T-helper 17 cell (primary cell): Measurements from ENCODE around the gene CEBPA. TPM values are rescaled to one million over a fixed set of nuclear protein-coding genes. Genes with fewer than 3 reads are reported as not detected.

Experiments used
- ATAC-seq: fragments of 150-1000 bp; cut with Tn5 transposase; 2 replicates; pipeline ENCODE4 v1.10.0; 2021; ENCODE audit warnings: mild to moderate bottlenecking, moderate library complexity
- DNase-seq, 3 donors: peaks; one replicate each; pipeline versions ENCODE4 v3.0.0 to v3.0.0-alpha.2; 2020 to 2021
- H3K9me3 ChIP-seq: one replicate; pipeline ENCODE4 v1.7.0; 2013; ENCODE audit warnings: low read length, mild to moderate bottlenecking; ENCODE audit not compliant: control insufficient read depth, poor library complexity, severe bottlenecking
- H3K27ac Mint-ChIP-seq: one replicate; pipeline ENCODE4 v1.8.0; 2022; ENCODE audit warnings: mild to moderate bottlenecking, moderate library complexity, mixed read lengths
- H3K27me3 Mint-ChIP-seq: one replicate; pipeline ENCODE4 v1.8.0; 2022; ENCODE audit warnings: mixed read lengths
- H3K36me3 Mint-ChIP-seq: one replicate; pipeline ENCODE4 v1.8.0; 2022; ENCODE audit warnings: low read depth, mixed read lengths
- H3K4me1 Mint-ChIP-seq: one replicate; pipeline ENCODE4 v1.8.0; 2022; ENCODE audit warnings: mild to moderate bottlenecking, mixed read lengths
- H3K4me3 Mint-ChIP-seq: one replicate; pipeline ENCODE4 v1.8.0; 2022; ENCODE audit warnings: mild to moderate bottlenecking, moderate library complexity, mixed read lengths
- total RNA-seq, 4 donors: library from RNA in 2 of 4; stranded (reverse) in 2 of 4; gene quantifications; one replicate each; pipeline ENCODE4 v1.2.3 and lab custom pipeline; 2022 to 2026

CEBPA gene
- total RNA-seq (1 to 10 TPM; 2.2 to 2.4 TPM), total RNA-seq (lab: John Stamatoyannopoulos, UW) (3.1 to 7.1 reads per million in 2 donors)

DNA sequence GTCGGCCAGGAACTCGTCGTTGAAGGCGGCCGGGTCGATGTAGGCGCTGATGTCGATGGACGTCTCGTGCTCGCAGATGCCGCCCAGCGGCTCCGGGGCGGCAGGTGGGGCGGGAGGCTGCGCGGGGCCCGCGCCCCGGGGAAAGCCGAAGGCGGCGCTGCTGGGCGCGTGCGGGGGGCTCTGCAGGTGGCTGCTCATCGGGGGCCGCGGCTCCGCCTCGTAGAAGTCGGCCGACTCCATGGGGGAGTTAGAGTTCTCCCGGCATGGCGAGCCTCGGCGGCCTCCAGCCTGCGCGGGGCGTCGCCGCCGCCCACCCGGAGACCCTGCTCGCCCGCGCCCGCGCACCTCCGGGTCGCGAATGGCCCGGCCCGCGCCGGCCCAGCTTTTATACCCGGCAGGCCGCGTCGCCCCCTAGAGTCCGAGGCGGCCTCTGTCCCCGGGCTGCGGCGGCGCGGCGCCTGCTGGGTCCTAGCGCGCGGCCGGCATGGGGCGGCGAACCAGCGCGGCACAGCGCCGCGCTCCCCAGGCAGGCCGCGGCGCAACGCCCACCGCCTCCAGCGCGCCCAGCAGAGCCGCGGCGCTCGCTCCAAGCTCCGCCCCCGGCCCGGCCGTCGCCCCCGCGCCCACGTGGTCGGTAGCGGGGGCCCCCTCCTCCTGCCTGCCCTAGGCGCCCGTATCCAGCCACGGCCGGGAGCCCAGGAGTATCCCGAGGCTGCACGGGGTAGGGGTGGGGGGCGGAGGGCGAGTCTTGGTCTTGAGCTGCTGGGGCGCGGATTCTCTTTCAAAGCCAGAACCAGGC lies at the start of gene CEBPA:
Gene CEBPA (minus strand): TSS at position 360 of the 799 bp plus-strand sequence. CDS start 120 bp downstream, at position 240.
- ATAC-seq: peak; percentile 90
- no peaks in the 10 kb centered on the region for H3K9me3 ChIP-seq
- peak within 1 kb of the TSS; percentile 86 for H3K4me3 Mint-ChIP-seq
- peaks cover 24% of the 10 kb centered on the region for H3K27me3 Mint-ChIP-seq
- DNase-seq: peak; percentile 45 to 54 (median 45)
- H3K36me3 Mint-ChIP-seq: no peaks in the 10 kb centered on the region
- no peaks in the 10 kb centered on the region for H3K4me1 Mint-ChIP-seq
- no peak within 1 kb of the TSS for H3K27ac Mint-ChIP-seq

DNA sequence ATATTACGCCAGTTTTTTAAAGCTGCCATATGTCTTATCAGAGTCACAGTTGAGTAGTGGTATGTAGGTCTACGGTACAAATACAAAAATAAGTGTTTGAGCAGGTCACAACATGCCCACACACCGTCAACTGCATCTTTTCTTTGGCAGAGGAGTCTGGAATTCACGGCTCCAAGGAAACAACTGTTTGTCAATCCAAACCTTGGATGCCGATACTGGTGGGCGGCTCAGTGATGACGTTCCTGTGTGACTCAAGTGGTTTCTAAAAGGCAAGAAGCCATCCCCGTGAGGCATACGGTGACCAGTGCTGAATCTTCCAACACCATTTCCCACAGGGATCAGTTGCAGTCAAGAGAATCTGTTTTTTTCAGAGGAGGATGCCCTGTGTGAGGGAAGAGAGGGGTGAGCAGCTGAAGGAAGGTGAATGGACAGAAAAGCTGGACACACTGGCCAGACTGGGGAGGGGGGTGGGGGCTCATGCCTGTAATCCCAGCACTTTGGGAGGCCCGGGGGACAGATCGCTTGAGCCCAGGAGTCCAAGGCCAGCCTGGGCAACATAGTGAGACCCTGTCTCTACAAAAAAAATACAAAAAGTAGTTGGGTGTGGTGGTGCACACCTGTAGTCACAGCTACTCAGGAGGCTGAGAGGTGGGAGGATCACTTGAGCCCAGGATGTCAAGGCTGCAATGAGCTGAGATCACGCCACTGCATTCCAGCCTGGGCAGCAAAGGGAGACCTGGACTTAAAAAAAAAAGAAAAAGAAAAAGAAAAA lies 48.4 kb upstream of the CEBPA start:
- no peaks in the 10 kb centered on the region for H3K9me3 ChIP-seq

DNA sequence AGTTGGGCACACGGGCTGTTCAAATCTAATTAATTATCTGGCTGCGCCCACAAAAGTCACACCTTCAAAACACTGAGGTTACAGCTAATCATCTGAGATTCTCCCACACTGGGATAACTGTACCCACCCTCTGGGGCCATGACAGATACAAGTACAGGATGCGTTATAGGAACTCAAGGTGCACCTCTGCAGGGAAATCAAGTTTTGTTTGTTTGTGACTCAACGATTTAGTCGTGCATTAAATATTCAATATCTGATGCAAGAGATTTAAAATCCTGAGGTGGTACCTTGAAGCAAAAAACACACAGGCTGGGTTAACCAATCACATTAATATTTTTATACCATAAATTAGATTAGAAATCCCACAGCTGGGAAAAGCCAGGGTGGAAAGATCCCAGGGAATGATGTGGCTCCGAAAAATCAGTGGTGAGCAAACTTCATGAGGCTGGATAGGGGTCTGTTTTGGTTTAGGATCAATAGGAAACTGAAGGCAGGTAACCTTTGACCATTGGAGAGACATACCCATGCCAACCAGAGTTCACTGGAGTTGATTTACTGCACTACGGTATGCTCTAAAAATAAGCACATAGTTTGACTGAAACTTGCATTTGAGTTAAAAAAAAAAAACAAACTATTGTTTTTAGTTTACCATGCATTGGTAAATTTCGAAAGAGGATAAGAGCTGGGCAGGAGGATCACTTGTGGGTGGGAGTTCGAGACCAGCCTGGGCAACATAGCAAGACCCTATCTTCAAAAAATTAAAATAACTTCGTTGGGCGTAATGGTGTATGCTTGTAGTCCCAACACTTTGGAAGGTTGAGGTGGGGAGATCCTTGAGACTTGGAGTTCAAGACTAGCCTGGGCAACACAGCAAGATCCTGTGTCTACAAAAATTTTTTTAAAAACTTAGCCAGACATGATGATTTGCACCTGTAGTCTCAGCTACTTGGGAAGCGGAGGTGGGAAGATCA lies 47.3 kb upstream of the CEBPA start:
- peaks cover under 1% of the 10 kb centered on the region for H3K4me1 Mint-ChIP-seq
- H3K36me3 Mint-ChIP-seq: no peaks in the 10 kb centered on the region
- no peak for DNase-seq
- H3K4me3 Mint-ChIP-seq: no peak overlapping the region
- H3K27me3 Mint-ChIP-seq: peaks cover 59% of the 10 kb centered on the region
- ATAC-seq: no peak
- H3K27ac Mint-ChIP-seq: no peak overlapping the region
- no peaks in the 10 kb centered on the region for H3K9me3 ChIP-seq

More for the DNA sequence above, 48.4 kb upstream of the CEBPA start:
- H3K4me3 Mint-ChIP-seq: no peak overlapping the region
- ATAC-seq (no peak), DNase-seq (no peak)
- H3K27me3 Mint-ChIP-seq: peaks cover 48% of the 10 kb centered on the region
- H3K4me1 Mint-ChIP-seq: no peaks in the 10 kb centered on the region
- H3K27ac Mint-ChIP-seq: no peak overlapping the region
- peaks cover 1% of the 10 kb centered on the region for H3K36me3 Mint-ChIP-seq

DNA sequence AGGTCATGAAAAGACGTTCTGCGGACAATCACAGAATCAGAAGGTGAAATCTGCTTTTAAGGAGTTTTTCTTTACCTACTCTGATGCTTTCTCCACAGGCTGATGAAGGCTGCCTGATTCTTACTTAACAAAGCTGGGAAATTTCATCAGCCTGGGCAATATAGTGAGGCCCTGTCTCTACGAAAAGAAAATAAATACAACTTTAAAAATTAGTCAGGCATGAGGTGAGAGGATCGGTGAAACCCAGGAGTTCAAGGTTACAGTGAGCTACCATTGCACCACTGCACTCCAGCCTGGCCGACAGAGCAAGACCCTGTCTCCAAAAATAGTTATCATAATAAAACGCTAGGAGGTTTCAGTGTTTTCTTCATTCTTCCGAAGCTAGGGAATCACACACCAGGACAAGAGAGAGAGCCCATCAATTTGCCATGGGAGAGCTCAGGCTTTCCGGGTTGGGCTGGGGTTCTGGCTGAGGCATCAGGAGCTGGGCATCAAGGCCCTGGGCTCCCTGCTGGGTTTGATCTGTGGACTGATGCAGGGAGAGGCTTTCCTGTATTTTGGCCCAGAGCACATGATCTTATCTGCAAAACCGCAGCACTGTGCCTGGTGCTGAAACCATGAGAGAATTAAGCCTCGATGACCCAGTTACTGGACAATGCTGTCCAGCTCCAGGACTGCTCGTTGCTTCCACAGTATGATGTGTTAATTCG lies 46.1 kb upstream of the CEBPA start:
- DNase-seq: no peak
- no peaks in the 10 kb centered on the region for H3K9me3 ChIP-seq
- H3K27me3 Mint-ChIP-seq: peaks cover 71% of the 10 kb centered on the region
- H3K36me3 Mint-ChIP-seq: no peaks in the 10 kb centered on the region
- no peak overlapping the region for H3K27ac Mint-ChIP-seq
- no peak for ATAC-seq
- peaks cover 4% of the 10 kb centered on the region for H3K4me1 Mint-ChIP-seq
- H3K4me3 Mint-ChIP-seq: no peak overlapping the region

DNA sequence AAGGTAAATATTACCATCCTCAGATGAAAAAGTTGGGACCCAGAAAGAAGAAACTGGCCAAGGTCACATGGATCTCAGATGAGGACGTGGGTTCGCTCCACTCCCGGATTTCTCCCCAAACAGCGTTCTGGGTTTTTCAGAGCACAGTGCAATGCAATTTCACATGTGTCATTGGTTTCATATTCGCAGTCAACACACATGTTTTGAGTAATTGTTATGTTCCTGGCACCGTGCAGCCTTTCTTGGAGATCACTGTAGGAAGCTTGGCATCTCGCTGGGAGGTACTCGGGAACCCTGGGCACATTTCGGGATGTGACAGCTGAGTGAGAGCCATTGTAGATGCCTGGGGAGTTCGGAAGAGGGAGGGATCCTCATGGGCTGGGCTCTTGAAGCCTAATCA lies 45.0 kb upstream of the CEBPA start:
- peaks cover 82% of the 10 kb centered on the region for H3K27me3 Mint-ChIP-seq
- H3K36me3 Mint-ChIP-seq: no peaks in the 10 kb centered on the region
- DNase-seq (no peak), ATAC-seq (no peak)
- peaks cover 4% of the 10 kb centered on the region for H3K4me1 Mint-ChIP-seq
- H3K27ac Mint-ChIP-seq: no peak overlapping the region
- H3K9me3 ChIP-seq: no peaks in the 10 kb centered on the region
- no peak overlapping the region for H3K4me3 Mint-ChIP-seq

DNA sequence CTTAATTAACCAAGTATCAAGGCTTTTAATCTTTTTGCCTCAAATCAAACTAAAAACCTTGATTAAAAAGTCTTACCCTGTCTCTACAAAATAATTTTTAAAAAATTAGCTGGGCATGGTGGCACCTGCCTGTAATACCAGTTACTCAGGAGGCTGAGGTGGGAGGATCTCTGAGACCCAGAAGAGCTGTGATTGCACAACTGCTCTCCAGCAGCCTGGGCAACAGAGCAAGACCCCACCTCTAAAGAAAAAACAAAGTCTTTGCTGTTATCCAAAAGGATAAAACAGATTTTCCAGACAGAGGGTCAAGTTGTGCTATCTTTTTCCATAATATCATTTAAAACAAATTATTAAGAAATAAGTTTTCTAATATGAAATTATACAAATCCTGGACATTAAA lies 44.3 kb upstream of the CEBPA start:
- H3K9me3 ChIP-seq: no peaks in the 10 kb centered on the region
- Mint-ChIP-seq H3K4me1 (peaks cover 4% of the 10 kb centered on the region), H3K36me3 (no peaks in the 10 kb centered on the region), H3K27ac (no peak overlapping the region), H3K4me3 (no peak overlapping the region), H3K27me3 (peaks cover 89% of the 10 kb centered on the region)
- DNase-seq (no peak), ATAC-seq (no peak)

DNA sequence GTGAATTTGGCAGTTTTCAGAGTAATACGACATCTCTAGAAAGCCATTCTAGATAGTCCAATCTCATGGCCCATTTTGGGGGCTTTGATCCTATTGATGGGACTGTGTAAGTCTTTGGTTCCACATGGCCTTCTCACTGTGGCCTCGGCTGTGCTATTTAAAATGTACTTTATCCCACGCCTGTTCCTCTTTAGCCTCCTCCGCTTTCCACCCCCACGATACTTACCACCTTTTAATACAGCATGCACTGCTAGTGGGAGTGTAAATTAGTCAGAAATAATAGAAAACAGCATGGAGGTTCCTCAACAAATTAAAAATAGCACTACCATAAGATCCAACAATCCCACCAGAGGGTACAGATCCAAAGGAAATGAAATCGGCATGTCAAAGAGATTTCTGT lies 42.8 kb upstream of the CEBPA start:
- ATAC-seq (no peak), DNase-seq (no peak)
- H3K27ac Mint-ChIP-seq: no peak overlapping the region
- H3K36me3 Mint-ChIP-seq: peaks cover 4% of the 10 kb centered on the region
- peaks cover 4% of the 10 kb centered on the region for H3K4me1 Mint-ChIP-seq
- no peak overlapping the region for H3K4me3 Mint-ChIP-seq
- H3K27me3 Mint-ChIP-seq: peaks cover 94% of the 10 kb centered on the region
- H3K9me3 ChIP-seq: no peaks in the 10 kb centered on the region

DNA sequence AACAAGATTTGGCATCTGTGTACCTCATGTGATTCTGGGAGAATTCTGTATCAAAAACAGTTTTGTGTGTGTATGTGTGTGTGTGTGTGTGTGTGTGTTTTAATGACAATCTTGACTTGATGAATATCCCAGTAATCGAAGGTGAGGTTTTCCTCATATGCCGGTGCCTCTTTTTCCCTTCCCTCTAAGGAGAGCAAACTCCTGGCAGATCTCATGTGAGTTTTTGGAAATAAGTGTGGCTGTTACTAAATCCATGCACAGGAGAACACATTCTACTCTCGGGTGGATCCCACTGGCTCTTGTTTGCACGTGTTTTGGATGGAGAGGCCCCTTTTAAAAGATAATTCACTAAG lies 42.2 kb upstream of the CEBPA start:
- no peaks in the 10 kb centered on the region for H3K9me3 ChIP-seq
- no peak for ATAC-seq
- H3K4me3 Mint-ChIP-seq: no peak overlapping the region
- H3K36me3 Mint-ChIP-seq: peaks cover 4% of the 10 kb centered on the region
- peaks cover 4% of the 10 kb centered on the region for H3K4me1 Mint-ChIP-seq
- H3K27me3 Mint-ChIP-seq: peaks cover 95% of the 10 kb centered on the region
- no peak for DNase-seq
- no peak overlapping the region for H3K27ac Mint-ChIP-seq

DNA sequence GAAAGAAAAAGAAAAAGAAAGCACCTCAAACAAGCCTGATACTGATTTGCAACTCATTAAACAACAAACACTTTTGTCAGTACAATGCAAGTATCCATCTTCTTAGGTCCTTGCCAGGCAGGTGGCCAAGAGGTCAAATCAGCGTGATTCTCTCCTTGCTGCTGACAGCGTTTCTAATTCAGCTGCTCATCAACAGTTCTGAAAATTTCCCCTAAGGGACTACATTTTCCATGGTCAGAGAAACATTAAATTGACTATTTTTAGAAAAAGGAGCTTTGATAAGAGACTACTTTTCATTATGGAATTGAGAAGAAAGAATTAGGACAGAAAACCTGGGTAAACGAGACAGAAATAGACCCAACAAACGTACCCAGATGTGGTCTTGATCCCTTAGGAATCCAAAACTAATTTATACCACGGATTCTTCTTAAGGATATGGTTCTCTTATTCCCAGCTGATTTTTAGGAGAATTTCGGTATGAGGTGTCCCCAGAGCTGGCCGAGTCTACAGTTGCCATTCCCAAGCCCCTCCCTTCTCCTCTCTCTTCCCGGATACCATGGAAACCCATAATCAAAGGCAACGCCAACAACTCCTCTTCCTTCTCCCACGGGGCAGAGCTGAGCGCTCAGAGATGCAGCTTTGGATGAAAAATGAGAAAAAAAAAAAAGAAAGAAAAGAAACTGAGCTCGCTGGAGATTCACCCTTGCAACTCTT lies 41.7 kb upstream of the CEBPA start:
- ATAC-seq: no peak

DNA sequence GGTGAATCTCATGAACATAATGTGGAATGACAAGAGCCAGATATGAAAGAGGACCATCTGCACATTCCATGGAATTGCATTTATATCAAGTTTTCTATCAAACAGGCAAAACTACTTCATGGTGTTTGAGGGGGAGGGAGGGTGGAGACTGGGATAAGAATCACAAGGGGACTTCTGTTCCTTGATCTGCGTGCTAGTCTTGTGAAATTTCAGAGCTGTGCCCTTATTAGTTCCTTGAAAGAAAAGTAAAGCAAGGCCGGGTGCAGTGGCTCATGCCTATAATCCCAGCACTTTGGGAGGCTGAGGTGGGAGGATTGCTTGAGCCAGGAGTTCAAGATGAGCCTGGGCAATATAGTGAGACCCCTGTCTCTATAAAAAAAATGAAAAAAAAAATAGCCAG lies 41.0 kb upstream of the CEBPA start:
- Mint-ChIP-seq H3K4me3 (no peak overlapping the region), H3K27me3 (peaks cover 96% of the 10 kb centered on the region), H3K36me3 (peaks cover 4% of the 10 kb centered on the region), H3K4me1 (peaks cover 4% of the 10 kb centered on the region), H3K27ac (no peak overlapping the region)
- no peak for ATAC-seq
- no peak for DNase-seq
- H3K9me3 ChIP-seq: no peaks in the 10 kb centered on the region

More for the DNA sequence above, 41.7 kb upstream of the CEBPA start:
- no peak for DNase-seq
- no peaks in the 10 kb centered on the region for H3K9me3 ChIP-seq
- H3K4me1 Mint-ChIP-seq: peaks cover 4% of the 10 kb centered on the region
- no peak overlapping the region for H3K27ac Mint-ChIP-seq
- H3K27me3 Mint-ChIP-seq: peaks cover 98% of the 10 kb centered on the region
- H3K4me3 Mint-ChIP-seq: no peak overlapping the region
- peaks cover 4% of the 10 kb centered on the region for H3K36me3 Mint-ChIP-seq

DNA sequence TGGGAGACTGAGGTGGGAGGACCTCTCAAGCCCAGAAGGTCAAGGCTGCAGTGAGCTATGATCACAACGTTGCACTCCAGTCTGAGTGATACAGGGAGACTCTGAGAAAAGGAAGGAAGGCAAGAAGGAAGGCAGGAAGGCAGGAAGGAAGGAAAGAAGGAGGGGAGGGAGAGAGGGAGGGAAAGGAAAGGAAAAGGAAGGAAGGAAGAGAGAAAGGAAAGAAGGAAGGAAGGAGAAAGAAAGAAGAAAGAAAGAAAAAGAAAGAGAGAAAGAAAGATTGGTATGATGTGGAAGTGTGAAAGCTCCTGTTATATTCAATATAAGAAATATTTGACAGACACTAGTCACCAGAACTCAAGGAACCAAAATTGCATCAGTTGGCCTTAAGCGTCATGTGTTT lies 38.7 kb upstream of the CEBPA start:
- no peaks in the 10 kb centered on the region for H3K9me3 ChIP-seq
- ATAC-seq (no peak), DNase-seq (no peak)
- Mint-ChIP-seq H3K4me1 (peaks cover 4% of the 10 kb centered on the region), H3K27me3 (peaks cover 81% of the 10 kb centered on the region), H3K36me3 (peaks cover 6% of the 10 kb centered on the region), H3K4me3 (no peak overlapping the region), H3K27ac (no peak overlapping the region)
